Hair follicle dermal papilla cell (primary cell): Measurements from ENCODE around the gene RPL35. TPM values are rescaled to one million over a fixed set of nuclear protein-coding genes. Genes with fewer than 3 reads are reported as not detected.

Source experiments
- small RNA-seq: library from RNA; depleted of rRNA; stranded (forward); fragments of <200 nt; gene quantifications from one replicate; pipeline ENCODE3, GENCODE V24; 2012
- total RNA-seq: library from RNA; depleted of rRNA; stranded (reverse); fragments of >200 nt; gene quantifications from 2 replicates; pipeline ENCODE4 v1.2.3, GENCODE V29; 2012

The RPL35 gene
- 1,053 and 1,407 TPM in 2 replicates for total RNA-seq

DNA sequence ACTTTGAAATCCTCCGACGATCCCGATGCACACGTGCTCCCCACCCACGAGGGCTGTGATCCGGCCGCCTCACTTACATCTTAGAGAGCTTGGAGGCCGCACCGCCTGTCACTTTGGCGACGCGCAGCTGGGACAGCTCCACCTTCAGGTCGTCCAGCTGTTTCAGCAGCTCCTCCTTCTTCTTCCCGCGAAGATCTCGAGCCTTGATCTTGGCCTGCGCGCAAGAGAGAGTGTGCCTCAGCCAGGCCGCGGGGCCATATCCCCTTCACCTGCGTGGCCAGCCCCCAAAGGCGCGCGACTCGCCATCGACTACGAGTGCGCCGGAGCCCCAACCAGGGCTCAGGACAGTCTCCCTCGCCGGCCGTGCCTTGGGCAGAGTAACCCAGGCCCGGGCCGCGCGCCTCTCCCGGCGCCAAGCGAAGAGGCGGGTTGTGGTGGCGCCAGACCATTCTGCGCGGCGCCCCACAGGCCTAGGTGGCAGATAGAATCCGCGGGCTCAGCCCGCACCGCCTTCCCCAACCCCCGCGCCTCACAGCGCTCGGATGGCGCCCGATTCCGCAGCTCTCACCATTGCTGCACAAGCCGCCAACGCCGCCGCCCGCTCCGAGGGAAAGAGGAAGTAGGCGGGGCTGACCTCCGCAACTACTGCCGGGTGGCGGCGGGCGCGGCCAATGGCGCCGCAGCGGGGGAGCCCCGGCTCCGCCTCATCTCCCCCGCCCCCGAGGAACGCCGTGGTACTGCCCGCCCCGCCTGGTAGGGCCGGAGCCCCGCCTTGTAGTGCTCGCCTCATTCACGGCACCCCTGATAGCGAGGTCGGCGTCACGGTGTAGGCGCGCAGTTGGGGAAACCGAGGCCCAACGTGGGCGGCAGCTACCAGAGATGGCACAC, at the start of gene RPL35, which contains the start of gene ARPC5L:
Gene RPL35, minus strand, starts transcription at position 616 of the 888 bp plus-strand sequence. Its CDS starts 45 bp downstream, at position 571.
Gene ARPC5L, plus strand, starts transcription at position 789 of the 888 bp plus-strand sequence. CDS start 7,161 bp downstream, outside the sequence.

DNA sequence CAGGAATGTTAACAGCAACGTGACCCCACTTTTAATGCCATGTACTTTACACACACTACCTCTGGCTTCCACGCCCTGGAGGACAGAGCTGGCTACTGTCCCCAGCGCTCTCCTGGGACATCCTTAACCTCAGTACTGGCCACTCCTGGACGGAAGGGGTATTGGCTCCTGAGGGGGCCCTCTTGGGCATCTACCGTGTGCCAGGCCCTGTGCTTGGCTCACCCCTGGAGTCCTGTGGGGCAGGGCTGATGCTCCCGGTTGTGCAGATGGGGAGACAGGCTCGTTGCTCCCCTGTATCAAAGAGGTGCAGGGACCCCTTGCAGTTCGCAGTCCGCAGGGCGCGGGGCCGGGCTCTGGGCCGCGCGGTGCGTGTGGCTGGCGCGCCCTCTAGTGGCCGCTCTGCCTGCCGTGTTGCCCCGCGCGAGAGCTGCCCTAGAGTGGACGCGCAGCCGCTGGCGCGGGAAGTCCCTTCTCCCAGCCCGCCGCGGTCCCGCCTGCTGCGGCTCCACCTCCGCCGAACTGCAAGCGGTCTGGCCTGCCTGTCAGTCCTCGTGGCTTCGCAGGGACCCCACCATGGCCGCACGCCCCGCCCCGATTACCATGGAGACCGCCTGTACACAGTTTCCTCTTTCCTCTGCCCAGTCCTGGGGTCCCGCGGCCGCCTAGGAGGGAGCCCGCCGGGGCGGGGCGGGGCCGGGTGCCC, 8.8 kb downstream of the RPL35 start, which contains the start of gene WDR38:
Gene WDR38, plus strand, starts transcription at position 632 of the 703 bp plus-strand sequence. CDS start 72 bp downstream, outside the sequence.

Small RNA genes within 50 kb of the gene (small RNA-seq; reads per million reads assigned to genes)
- not detected for gene RNU4-82P

Other genes with a start within 250 kb of the RPL35 start
- gene NR6A1, start 90.6 kb downstream of the RPL35 start, total RNA-seq, result 0.65 and 0.97 TPM in 2 replicates
- 24.7 and 47.6 TPM in 2 replicates for gene OLFML2A, start 84.8 kb downstream of the RPL35 start, total RNA-seq
- not detected in 2 replicates for gene WDR38, start 8.5 kb downstream of the RPL35 start, total RNA-seq
- 7.1 and 8.3 TPM in 2 replicates for gene ARPC5L, start 173 bp upstream of the RPL35 start, total RNA-seq
- 10.4 and 13.6 TPM in 2 replicates for gene GOLGA1, start 79.1 kb upstream of the RPL35 start, total RNA-seq